H1 (cell line): ENCODE measurements around the gene F3.

ENCODE experiments used
- ATF2 ChIP-seq: IDR thresholded peaks from 2 replicates; pipeline ENCODE4 v1.6.1; 2012; ENCODE audit warnings: low read length, inconsistent platforms
- EP300 ChIP-seq, 2 experiments: IDR thresholded peaks; 1 replicate in 1 of 2; 2 replicates in 1 of 2; pipeline ENCODE4 v1.6.1; 2011 to 2012; ENCODE audit warnings: low read depth in 2 of 2, low read length in 2 of 2, mild to moderate bottlenecking in 2 of 2, borderline replicate concordance in 1 of 2, inconsistent platforms in 1 of 2, moderate library complexity in 1 of 2
- HDAC6 ChIP-seq: IDR thresholded peaks from one replicate; pipeline ENCODE4 v1.7.1; 2012; ENCODE audit warnings: low read depth, mild to moderate bottlenecking, inconsistent platforms, low read length, moderate library complexity
- KDM5A ChIP-seq: fragments of 200-600 bp; IDR thresholded peaks from 2 replicates; pipeline ENCODE4 v1.7.1; 2012; ENCODE audit warnings: mild to moderate bottlenecking, low read length, inconsistent platforms, mixed read lengths
- MAFK ChIP-seq: IDR thresholded peaks from 2 replicates; pipeline ENCODE4 v1.6.1; 2012; ENCODE audit warnings: low read depth, mild to moderate bottlenecking, improper control_type of control experiment, low read length
- POLR2A ChIP-seq, 2 experiments: IDR thresholded peaks; 1 replicate in 1 of 2; 2 replicates in 1 of 2; pipeline ENCODE4 v1.6.1; 2011; ENCODE audit warnings: low read depth in 2 of 2, low read length in 2 of 2, mild to moderate bottlenecking in 2 of 2; ENCODE audit errors: control extremely low read depth in 1 of 2
- RXRA ChIP-seq: IDR thresholded peaks from 2 replicates; pipeline ENCODE4 v1.6.1; 2011; ENCODE audit warnings: low read depth, mild to moderate bottlenecking, low read length, moderate library complexity; ENCODE audit not compliant: insufficient read depth
- SUZ12 ChIP-seq: fragments of 200-600 bp; sonication (generic); IDR thresholded peaks from 2 replicates; pipeline ENCODE4 v1.6.1; 2012; ENCODE audit warnings: mild to moderate bottlenecking, inconsistent platforms, low read length, moderate library complexity, mixed read lengths
- TBP ChIP-seq: IDR thresholded peaks from 2 replicates; pipeline ENCODE4 v1.6.1; 2011; ENCODE audit warnings: low read depth, low read length, improper control_type of control experiment
- YY1 ChIP-seq: IDR thresholded peaks from 2 replicates; pipeline ENCODE4 v1.6.1; 2011; ENCODE audit warnings: low read depth, mild to moderate bottlenecking, low read length
- TF ChIP-seq, protein P1 (sequence below), 3 experiments: IDR thresholded peaks; 1 replicate in 2 of 3; 2 replicates in 1 of 3; pipeline versions ENCODE4 v1.5.1 to v1.6.1; 2011; ENCODE audit warnings: low read length in 3 of 3, mild to moderate bottlenecking in 3 of 3, inconsistent platforms in 2 of 3, low read depth in 1 of 3, moderate library complexity in 1 of 3; ENCODE audit not compliant: insufficient read depth in 1 of 3; ENCODE audit errors: control extremely low read depth in 1 of 3

DNA sequence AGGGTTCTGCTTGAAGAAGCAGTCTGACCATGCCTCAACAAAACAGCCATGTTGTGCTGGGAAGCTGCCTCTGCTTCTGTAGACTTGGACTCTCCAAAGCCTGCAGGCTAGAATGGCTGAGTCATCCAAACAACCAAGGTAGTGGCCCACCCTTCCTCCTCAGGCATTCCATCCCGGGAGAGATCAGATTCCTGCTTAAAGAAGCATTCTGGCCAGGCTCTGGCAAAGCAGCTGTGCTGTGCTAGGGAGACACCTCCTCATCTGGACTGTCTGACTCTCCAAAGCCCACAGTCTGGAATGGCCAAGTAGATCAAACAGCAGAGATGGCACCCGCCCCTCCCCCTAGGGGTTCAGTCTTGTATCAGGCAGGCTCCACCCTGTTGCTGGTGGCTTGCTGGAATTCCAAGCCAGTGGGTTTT, 38.3 kb upstream of the F3 start:
- TF ChIP-seq, protein P1, sequence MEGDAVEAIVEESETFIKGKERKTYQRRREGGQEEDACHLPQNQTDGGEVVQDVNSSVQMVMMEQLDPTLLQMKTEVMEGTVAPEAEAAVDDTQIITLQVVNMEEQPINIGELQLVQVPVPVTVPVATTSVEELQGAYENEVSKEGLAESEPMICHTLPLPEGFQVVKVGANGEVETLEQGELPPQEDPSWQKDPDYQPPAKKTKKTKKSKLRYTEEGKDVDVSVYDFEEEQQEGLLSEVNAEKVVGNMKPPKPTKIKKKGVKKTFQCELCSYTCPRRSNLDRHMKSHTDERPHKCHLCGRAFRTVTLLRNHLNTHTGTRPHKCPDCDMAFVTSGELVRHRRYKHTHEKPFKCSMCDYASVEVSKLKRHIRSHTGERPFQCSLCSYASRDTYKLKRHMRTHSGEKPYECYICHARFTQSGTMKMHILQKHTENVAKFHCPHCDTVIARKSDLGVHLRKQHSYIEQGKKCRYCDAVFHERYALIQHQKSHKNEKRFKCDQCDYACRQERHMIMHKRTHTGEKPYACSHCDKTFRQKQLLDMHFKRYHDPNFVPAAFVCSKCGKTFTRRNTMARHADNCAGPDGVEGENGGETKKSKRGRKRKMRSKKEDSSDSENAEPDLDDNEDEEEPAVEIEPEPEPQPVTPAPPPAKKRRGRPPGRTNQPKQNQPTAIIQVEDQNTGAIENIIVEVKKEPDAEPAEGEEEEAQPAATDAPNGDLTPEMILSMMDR (IDR thresholded peaks at IDR 0.05; ENCODE audit: control extremely low read depth in 1 of 3, insufficient read depth in 1 of 3, low read depth in 1 of 3, low read length in 3 of 3): no peak
- no peak for TF ChIP-seq TBP
- no peak for TF ChIP-seq ATF2
- TF ChIP-seq EP300 (IDR thresholded peaks at IDR 0.05; ENCODE audit: borderline replicate concordance in 1 of 2, low read depth in 2 of 2, low read length in 2 of 2): no peak
- no peak for TF ChIP-seq HDAC6
- TF ChIP-seq SUZ12: no peak
- no peak for TF ChIP-seq RXRA
- no peak for TF ChIP-seq YY1
- TF ChIP-seq MAFK: peak; percentile 59
- no peak for TF ChIP-seq KDM5A
- no peak for TF ChIP-seq POLR2A (IDR thresholded peaks at IDR 0.05; ENCODE audit: control extremely low read depth in 1 of 2, low read depth in 2 of 2, low read length in 2 of 2)
